ENCODE data around the gene PDE4D. TPM values are rescaled to one million over a fixed set of nuclear protein-coding genes. Genes with fewer than 3 reads are reported as not detected.

PDE4D gene
- total and polyA plus RNA-seq, 2 of the 4 experiments (the other 2 are of a cell fraction) = 1.4 to 7.9 TPM

DNA sequence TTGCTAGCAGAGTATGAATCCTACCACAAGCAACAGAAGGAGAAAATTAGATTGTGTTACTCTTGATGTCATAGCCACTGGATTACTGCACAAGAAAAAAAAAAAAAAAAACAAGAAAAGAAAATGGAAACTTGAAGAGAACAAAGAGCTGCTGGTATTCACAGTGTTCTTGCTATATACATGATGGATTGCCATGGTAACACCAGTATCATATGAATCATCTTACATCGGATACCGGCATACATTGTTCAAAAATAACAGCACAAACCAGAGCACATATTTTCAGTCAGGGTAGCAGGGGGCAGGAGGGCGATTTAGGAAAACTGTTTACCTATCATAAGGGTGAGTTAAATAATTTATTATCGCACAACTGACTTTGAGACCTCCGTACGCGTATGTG is 472.9 kb downstream of the PDE4D start:
- Histone ChIP-seq H3K27ac (ENCODE audit: insufficient read depth, low read length) (no peak overlapping the region), H2AK9ac (replicated peaks; ENCODE audit: low read depth, low read length, poor library complexity) (no peak overlapping the region), H2BK15ac (ENCODE audit: low read depth, low read length) (no peak overlapping the region), H3K9ac (ENCODE audit: low read depth, low read length) (no peak overlapping the region), H2AFZ (replicated peaks; ENCODE audit: low read length, poor library complexity) (no peak overlapping the region), H2AK5ac (ENCODE audit: low read depth, low read length) (no peak overlapping the region), H3K9me1 (ENCODE audit: insufficient read depth, low read length) (no peaks in the 10 kb centered on the region), H3K4me1 (ENCODE audit: control insufficient read depth, insufficient read depth, low read length) (no peaks in the 10 kb centered on the region), H3K18ac (ENCODE audit: low read depth, low read length) (no peak overlapping the region), H2BK5ac (ENCODE audit: low read depth, low read length, poor library complexity, severe bottlenecking) (no peak overlapping the region), H4K5ac (ENCODE audit: low read depth, low read length) (no peak overlapping the region), H3K4me2 (ENCODE audit: low read depth, low read length) (no peak overlapping the region), H3K56ac (ENCODE audit: extremely low read depth, insufficient read depth, low read length) (no peak overlapping the region), H3K14ac (replicated peaks; ENCODE audit: low read depth, low read length) (no peak overlapping the region), H2BK120ac (ENCODE audit: low read depth, low read length) (no peak overlapping the region), H4K8ac (ENCODE audit: low read depth in 2 of 2, low read length in 2 of 2) (no peak overlapping the region), H3K4me3 (ENCODE audit: insufficient read depth, low read depth, low read length) (no peak overlapping the region), H4K91ac (ENCODE audit: insufficient read depth, low read depth, low read length) (no peak overlapping the region), H3K36me3 (ENCODE audit: control insufficient read depth, insufficient read depth, low read length) (no peaks in the 10 kb centered on the region), H3K23ac (ENCODE audit: low read depth, low read length) (no peak overlapping the region), H3K9me3 (ENCODE audit: control insufficient read depth, insufficient read depth, low read length) (no peaks in the 10 kb centered on the region), H3K27me3 (ENCODE audit: control insufficient read depth, insufficient read depth, low read length) (no peaks in the 10 kb centered on the region), H4K20me1 (ENCODE audit: insufficient read depth, low read length) (no peaks in the 10 kb centered on the region), H3K79me1 (ENCODE audit: low read depth in 1 of 2, low read length in 2 of 2) (no peaks in the 10 kb centered on the region), H2BK20ac (ENCODE audit: low read depth, low read length) (no peak overlapping the region), H3K4ac (ENCODE audit: low read depth, low read length) (no peak overlapping the region)
- DNase-seq = no peak
- no peak for TF ChIP-seq MXI1 (IDR thresholded peaks at IDR 0.05; ENCODE audit: borderline replicate concordance, low read depth, low read length)
- intact Hi-C loops (cut with micrococcal nuclease) = no loop called here
- ChIA-PET POLR2A (ENCODE audit: unreplicated experiment) (no interaction called here), CTCF (no interaction called here)
- no peak for ATAC-seq (ENCODE audit: low read depth)
- in situ Hi-C loops (cut with MboI; ENCODE audit: low sequenced_read_pairs) = no loop called here
- dilution Hi-C loops (cut with HindIII; ENCODE audit: low sequenced_read_pairs, unreplicated experiment) = no loop called here
- WGBS, 2 experiments (ENCODE audit: extremely low coverage in 2 of 2, insufficient read length in 1 of 2) = no CpG with 5 or more reads among the region's 7 CpGs
- no TSS peak for BruUV-seq (replicated peaks)

Data from IMR-90 (cell line).